Activated CD8-positive, alpha-beta T cell treated with anti-CD3 and anti-CD28 coated beads for 36 hours (primary cell): ENCODE results near the gene RAB3IP. TPM values are rescaled to one million over a fixed set of nuclear protein-coding genes. Genes with fewer than 3 reads are reported as not detected.
A peak's percentile ranks its signal among the peaks of the same experiment; 100 is the strongest.

Experiments
- ATAC-seq: fragments of 200-7000 bp; cut with Tn5 transposase; one replicate; pipeline ENCODE4 v1.10.0; 2021; ENCODE audit warnings: mild to moderate bottlenecking, moderate library complexity
- CTCF ChIA-PET: fragments of 350-600 bp; sonication (Branson Sonifier 250); formaldehyde crosslinking; loops from one replicate; lab custom pipeline; 2021; ENCODE audit warnings: antibody characterized with exemption; lab: Charles Lee
- POLR2A ChIA-PET: fragments of 350-600 bp; sonication (Branson Sonifier 250); formaldehyde crosslinking; loops from one replicate; lab custom pipeline; 2021; ENCODE audit warnings: antibody characterized with exemption; lab: Charles Lee
- DNase-seq: peaks from one replicate; pipeline ENCODE4 v3.0.0-alpha.2; 2020
- H3K27ac Mint-ChIP-seq: one replicate; pipeline ENCODE4 v1.8.0; 2021; ENCODE audit warnings: mild to moderate bottlenecking, mixed read lengths
- H3K27me3 Mint-ChIP-seq: one replicate; pipeline ENCODE4 v1.8.0; 2021; ENCODE audit warnings: mixed read lengths
- H3K36me3 Mint-ChIP-seq: one replicate; pipeline ENCODE4 v1.8.0; 2021; ENCODE audit warnings: low read depth, mixed read lengths
- H3K4me1 Mint-ChIP-seq: one replicate; pipeline ENCODE4 v1.8.0; 2021; ENCODE audit warnings: low read depth, mixed read lengths
- H3K4me3 Mint-ChIP-seq: one replicate; pipeline ENCODE4 v1.8.0; 2021; ENCODE audit warnings: mild to moderate bottlenecking, moderate library complexity, mixed read lengths
- H3K9me3 Mint-ChIP-seq: one replicate; pipeline ENCODE4 v1.8.0; 2021; ENCODE audit warnings: mixed read lengths
- CTCF ChIP-seq: fragments of 200-600 bp; IDR thresholded peaks from one replicate; pipeline ENCODE4 v1.8.0; 2022; ENCODE audit warnings: antibody characterized with exemption, mild to moderate bottlenecking
- intact Hi-C: fragments of 100-400 bp; cut with micrococcal nuclease; formaldehyde crosslinking; loops from one replicate; pipeline ENCODE4 v1.10.0; 2022
- total RNA-seq, 2 experiments: library from RNA; stranded (reverse); gene quantifications; one replicate each; pipeline ENCODE4 v1.2.3, GENCODE V29; 2021

The RAB3IP gene
- total RNA-seq, 2 experiments from 2014 or later, result 31.4 to 37.2 TPM

- no peaks in the 10 kb centered on the region for H3K4me1 Mint-ChIP-seq
- intact Hi-C loops, result no loop called here
- TF ChIP-seq CTCF, result no peak
- no peak for DNase-seq
- no peak overlapping the region for H3K4me3 Mint-ChIP-seq
- no peak overlapping the region for H3K27ac Mint-ChIP-seq
- H3K27me3 Mint-ChIP-seq, result peaks cover 13% of the 10 kb centered on the region
- CTCF ChIA-PET, result no interaction called here
- H3K9me3 Mint-ChIP-seq, result no peaks in the 10 kb centered on the region
- POLR2A ChIA-PET, result no interaction called here
- no peak for ATAC-seq
- H3K36me3 Mint-ChIP-seq, result no peaks in the 10 kb centered on the region
These were observed 6.6 kb upstream of the RAB3IP start for GRCh38 chr12:69732088-69732487.

- H3K4me3 Mint-ChIP-seq, result no peak overlapping the region
- intact Hi-C loops, result no loop called here
- ChIA-PET POLR2A (no interaction called here), CTCF (interaction anchor here (1.1 to 1.5 kb wide), 2 partner anchors 11 to 93 kb away, joined by 3 to 5 read pairs; no protein-coding TSS in a partner anchor)
- DNase-seq (no peak), ATAC-seq (no peak)
- TF ChIP-seq CTCF, result no peak
- no peaks in the 10 kb centered on the region for H3K36me3 Mint-ChIP-seq
- H3K4me1 Mint-ChIP-seq, result no peaks in the 10 kb centered on the region
- H3K27me3 Mint-ChIP-seq, result peaks cover 15% of the 10 kb centered on the region
- H3K27ac Mint-ChIP-seq, result no peak overlapping the region
- H3K9me3 Mint-ChIP-seq, result no peaks in the 10 kb centered on the region
These were observed 5.0 kb upstream of the RAB3IP start for GRCh38 chr12:69733638-69734037.

- TF ChIP-seq CTCF, result no peak
- peak overlapping the region; percentile 80 for H3K27ac Mint-ChIP-seq
- intact Hi-C loops, result no loop called here
- H3K27me3 Mint-ChIP-seq, result peaks cover 10% of the 10 kb centered on the region
- ChIA-PET CTCF (interaction anchor here (0.6 kb wide), 1 partner anchor 17 kb away, joined by 3 read pairs; no protein-coding TSS in a partner anchor), POLR2A (interaction anchor here (0.6 to 1.8 kb wide), 4 partner anchors 8 to 1922 kb away, joined by 4 to 7 read pairs (median 5); no protein-coding TSS in a partner anchor)
- peak; percentile 43 for ATAC-seq
- peak; percentile 74 for DNase-seq
- peak overlapping the region; percentile 86 for H3K4me3 Mint-ChIP-seq
- peaks cover 18% of the 10 kb centered on the region for H3K4me1 Mint-ChIP-seq
- no peaks in the 10 kb centered on the region for H3K9me3 Mint-ChIP-seq
- H3K36me3 Mint-ChIP-seq, result no peaks in the 10 kb centered on the region
These were observed 879 bp downstream of the RAB3IP start for GRCh38 chr12:69739287-69740191.

- ATAC-seq (no peak), DNase-seq (no peak)
- ChIA-PET POLR2A (interaction anchor here (1.2 kb wide), 1 partner anchor 9 kb away, joined by 3 read pairs; no protein-coding TSS in a partner anchor), CTCF (interaction anchor here (1.2 kb wide), 1 partner anchor 105 kb away, joined by 3 read pairs; no protein-coding TSS in a partner anchor)
- TF ChIP-seq CTCF, result no peak
- H3K27ac Mint-ChIP-seq, result no peak overlapping the region
- H3K9me3 Mint-ChIP-seq, result no peaks in the 10 kb centered on the region
- peaks cover under 1% of the 10 kb centered on the region for H3K36me3 Mint-ChIP-seq
- H3K4me1 Mint-ChIP-seq, result peaks cover 18% of the 10 kb centered on the region
- no peak overlapping the region for H3K4me3 Mint-ChIP-seq
- intact Hi-C loops, result no loop called here
- H3K27me3 Mint-ChIP-seq, result no peaks in the 10 kb centered on the region
These were observed 5.4 kb downstream of the RAB3IP start for GRCh38 chr12:69744109-69744508.

- peaks cover 17% of the 10 kb centered on the region for H3K4me1 Mint-ChIP-seq
- no peaks in the 10 kb centered on the region for H3K27me3 Mint-ChIP-seq
- DNase-seq, result no peak
- H3K27ac Mint-ChIP-seq, result no peak overlapping the region
- no peak for TF ChIP-seq CTCF
- ChIA-PET POLR2A (no interaction called here), CTCF (no interaction called here)
- intact Hi-C loops, result no loop called here
- H3K36me3 Mint-ChIP-seq, result peaks cover 14% of the 10 kb centered on the region
- peaks cover 1% of the 10 kb centered on the region for H3K9me3 Mint-ChIP-seq
- ATAC-seq, result no peak
- no peak overlapping the region for H3K4me3 Mint-ChIP-seq
These were observed 12.8 kb downstream of the RAB3IP start for GRCh38 chr12:69751476-69751875.
